ENCODE data around the gene TLK1. TPM values are rescaled to one million over a fixed set of nuclear protein-coding genes. Genes with fewer than 3 reads are reported as not detected.

TLK1 gene
- total RNA-seq, 2 donors from 2014 or later: 85.4 to 85.8 TPM

GRCh38 chr2:171069286-171069956 is 91.3 kb downstream of the TLK1 start:
- DNase-seq: no peak
- WGBS, 2 experiments (ENCODE audit: insufficient coverage in 1 of 2, insufficient read length in 1 of 2): 96 to 97% methylated on average over 5 to 8 of the region's 8 CpGs
- Mint-ChIP-seq H3K4me1 (no peaks in the 10 kb centered on the region), H3K36me3 (ENCODE audit: low read depth) (peaks cover 47% of the 10 kb centered on the region), H3K27me3 (ENCODE audit: insufficient read depth) (no peaks in the 10 kb centered on the region), H3K27ac (no peak overlapping the region), H3K9me3 (peaks cover 10% of the 10 kb centered on the region), H3K4me3 (no peak overlapping the region)
- Histone ChIP-seq H3K9ac (ENCODE audit: extremely low read depth, low read length, poor library complexity, severe bottlenecking) (no peak overlapping the region), H3K27me3 (ENCODE audit: control insufficient read depth, insufficient read depth, low read length, poor library complexity, severe bottlenecking) (no peaks in the 10 kb centered on the region), H3K27ac (ENCODE audit: low read depth, low read length) (no peak overlapping the region), H3K4me3 (ENCODE audit: low read length) (no peak overlapping the region), H3K9me3 (ENCODE audit: control insufficient read depth, low read length) (peaks cover 16% of the 10 kb centered on the region), H3K4me1 (ENCODE audit: control insufficient read depth, insufficient read depth, low read length) (no peaks in the 10 kb centered on the region), H3K36me3 (ENCODE audit: control insufficient read depth, insufficient read depth, low read length) (peaks cover 41% of the 10 kb centered on the region)
- no peak for TF ChIP-seq CTCF (conservative IDR thresholded peaks at IDR 0.05)

GRCh38 chr2:171066110-171066509 is 94.6 kb downstream of the TLK1 start:
- H3K4me3 Mint-ChIP-seq: no peak overlapping the region
- WGBS, 2 experiments (ENCODE audit: insufficient coverage in 1 of 2, insufficient read length in 1 of 2): 100% methylated on average over 1 of the region's 1 CpG; no CpG with 5 or more reads in 1 of the 2 experiments
- Histone ChIP-seq H3K4me3 (ENCODE audit: low read length) (no peak overlapping the region), H3K9me3 (ENCODE audit: control insufficient read depth, low read length) (peaks cover 11% of the 10 kb centered on the region), H3K27ac (ENCODE audit: low read depth, low read length) (no peak overlapping the region), H3K9ac (ENCODE audit: extremely low read depth, low read length, poor library complexity, severe bottlenecking) (no peak overlapping the region), H3K36me3 (ENCODE audit: control insufficient read depth, insufficient read depth, low read length) (peaks cover 28% of the 10 kb centered on the region), H3K4me1 (ENCODE audit: control insufficient read depth, insufficient read depth, low read length) (no peaks in the 10 kb centered on the region), H3K27me3 (ENCODE audit: control insufficient read depth, insufficient read depth, low read length, poor library complexity, severe bottlenecking) (no peaks in the 10 kb centered on the region)
- no peak for DNase-seq
- H3K4me1 Mint-ChIP-seq: peaks cover 4% of the 10 kb centered on the region
- no peak overlapping the region for H3K27ac Mint-ChIP-seq
- H3K36me3 Mint-ChIP-seq (ENCODE audit: low read depth): peaks cover 39% of the 10 kb centered on the region
- peaks cover 8% of the 10 kb centered on the region for H3K9me3 Mint-ChIP-seq
- no peak for TF ChIP-seq CTCF (conservative IDR thresholded peaks at IDR 0.05)
- H3K27me3 Mint-ChIP-seq (ENCODE audit: insufficient read depth): no peaks in the 10 kb centered on the region

- peaks cover 11% of the 10 kb centered on the region for H3K9me3 Mint-ChIP-seq
- H3K27me3 Mint-ChIP-seq (ENCODE audit: insufficient read depth): no peaks in the 10 kb centered on the region
- no peaks in the 10 kb centered on the region for H3K27me3 ChIP-seq (ENCODE audit: control insufficient read depth, insufficient read depth, low read length, poor library complexity, severe bottlenecking)
- DNase-seq: no peak
- TF ChIP-seq CTCF (conservative IDR thresholded peaks at IDR 0.05): no peak
- peaks cover 93% of the 10 kb centered on the region for H3K36me3 ChIP-seq (ENCODE audit: control insufficient read depth, insufficient read depth, low read length)
- no peak overlapping the region for H3K27ac ChIP-seq (ENCODE audit: low read depth, low read length)
- no peak overlapping the region for H3K9ac ChIP-seq (ENCODE audit: extremely low read depth, low read length, poor library complexity, severe bottlenecking)
- no peaks in the 10 kb centered on the region for H3K4me1 ChIP-seq (ENCODE audit: control insufficient read depth, insufficient read depth, low read length)
- peaks cover 22% of the 10 kb centered on the region for H3K9me3 ChIP-seq (ENCODE audit: control insufficient read depth, low read length)
- 83 to 98% methylated on average over 1 to 2 of the region's 2 CpGs for WGBS, 2 experiments (ENCODE audit: insufficient coverage in 1 of 2, insufficient read length in 1 of 2)
- H3K4me3 Mint-ChIP-seq: no peak overlapping the region
- H3K4me3 ChIP-seq (ENCODE audit: low read length): no peak overlapping the region
- H3K4me1 Mint-ChIP-seq: peaks cover 2% of the 10 kb centered on the region
- peaks cover 75% of the 10 kb centered on the region for H3K36me3 Mint-ChIP-seq (ENCODE audit: low read depth)
- no peak overlapping the region for H3K27ac Mint-ChIP-seq
Measured at GRCh38 chr2:171057575-171057974, 103.1 kb downstream of the TLK1 start.

Measured in endodermal cell (in vitro differentiated cells).